ENCODE results near the gene THSD4. TPM values are rescaled to one million over a fixed set of nuclear protein-coding genes. Genes with fewer than 3 reads are reported as not detected.

THSD4 gene
- total RNA-seq, 1 experiment from 2014 or later: 19.5 TPM

DNA sequence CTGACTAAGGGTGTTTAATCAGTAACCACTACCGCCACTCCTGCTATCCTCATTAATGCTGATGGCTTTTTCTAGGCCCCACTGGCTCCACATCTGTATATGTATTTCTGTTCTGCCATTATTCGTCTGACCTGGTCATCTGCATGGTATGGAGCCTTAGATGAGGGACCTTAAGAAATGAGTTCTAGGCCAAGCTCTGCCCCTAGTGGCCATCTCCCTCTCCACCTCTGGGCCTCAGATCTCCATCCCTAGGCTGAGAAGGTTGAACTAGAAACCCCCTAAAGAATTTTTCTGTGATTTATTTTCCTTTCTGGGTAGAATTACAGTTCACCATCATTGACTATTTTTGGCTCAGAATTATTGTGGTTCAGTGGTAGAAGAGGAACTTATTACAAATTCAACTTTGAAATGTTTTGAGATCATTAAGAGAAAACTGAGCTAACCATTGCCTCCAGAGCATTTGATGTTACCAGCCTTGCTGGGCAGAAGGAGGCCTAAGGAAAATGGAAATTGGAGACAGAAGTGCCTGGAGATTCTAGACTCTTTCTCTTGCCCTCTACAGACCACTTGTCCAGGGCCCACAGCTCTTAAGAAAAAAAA lies 369.9 kb downstream of the THSD4 start:
- DNase-seq (ENCODE audit: low spot score): peak; percentile 48

- DNase-seq (ENCODE audit: low spot score): no peak
These were observed 374.3 kb downstream of the THSD4 start for GRCh38 chr15:71489570-71489969.

- no peak for DNase-seq (ENCODE audit: low spot score)
These were observed 378.3 kb downstream of the THSD4 start for GRCh38 chr15:71493526-71493925.

DNA sequence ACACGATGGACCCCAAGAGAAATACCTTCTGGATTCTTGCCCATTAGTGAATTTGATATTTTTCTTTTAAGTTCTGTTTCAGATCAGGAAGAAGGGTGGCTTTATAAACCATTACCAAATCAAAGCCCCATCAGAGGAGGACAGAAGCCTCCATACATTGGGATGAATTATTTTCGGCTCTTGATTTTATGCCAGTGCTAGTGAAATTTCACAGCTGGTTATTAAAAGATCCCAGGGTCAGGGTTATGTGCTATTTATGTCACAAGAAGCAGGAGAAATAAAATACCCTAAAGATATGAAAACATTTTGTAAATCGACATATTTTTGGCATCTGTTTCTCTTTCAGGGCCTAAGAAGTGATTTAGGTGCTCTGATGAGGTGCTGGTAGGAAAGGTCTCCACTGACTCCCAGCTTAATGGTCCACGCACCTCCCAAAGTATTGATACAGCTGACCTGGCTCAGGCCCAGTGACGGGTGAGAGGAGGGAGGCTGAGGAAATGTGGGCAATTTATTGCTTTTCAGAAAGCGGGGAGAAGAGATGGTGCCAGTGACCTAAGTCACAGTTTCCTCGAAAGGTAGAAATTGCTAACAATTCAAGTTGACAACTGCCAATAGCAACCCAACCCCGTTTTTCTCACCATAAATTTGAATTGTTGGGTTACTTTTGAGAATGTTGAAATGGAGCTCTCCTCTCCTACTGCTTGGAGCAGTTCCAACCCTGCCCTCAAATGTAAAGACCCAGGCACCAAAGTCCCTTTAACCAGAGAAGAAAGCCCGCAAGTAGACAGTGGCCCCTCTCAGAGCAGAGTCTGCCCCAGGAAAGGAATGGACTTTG lies 379.5 kb downstream of the THSD4 start:
- DNase-seq (ENCODE audit: low spot score): no peak

DNA sequence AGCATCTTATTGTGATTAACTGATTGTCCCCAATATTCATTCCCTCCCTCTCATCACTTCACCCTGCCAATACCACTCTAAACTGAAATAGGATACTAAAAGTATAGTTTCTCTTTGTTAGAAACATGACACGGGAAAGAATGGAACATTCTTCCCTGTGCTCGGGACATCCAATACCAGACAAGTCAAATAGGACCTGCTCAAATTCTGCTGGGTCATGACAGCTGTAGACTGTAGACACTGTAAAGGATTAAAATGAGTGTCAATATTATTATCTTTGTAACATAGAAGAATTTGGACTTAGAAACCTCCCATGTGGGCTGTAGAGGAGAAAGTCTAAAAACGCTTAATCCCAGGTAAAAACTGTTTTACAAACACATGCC lies 380.1 kb downstream of the THSD4 start:
- no peak for DNase-seq (ENCODE audit: low spot score)

- no peak for DNase-seq (ENCODE audit: low spot score)
These were observed 381.2 kb downstream of the THSD4 start for GRCh38 chr15:71496336-71496955.

DNA sequence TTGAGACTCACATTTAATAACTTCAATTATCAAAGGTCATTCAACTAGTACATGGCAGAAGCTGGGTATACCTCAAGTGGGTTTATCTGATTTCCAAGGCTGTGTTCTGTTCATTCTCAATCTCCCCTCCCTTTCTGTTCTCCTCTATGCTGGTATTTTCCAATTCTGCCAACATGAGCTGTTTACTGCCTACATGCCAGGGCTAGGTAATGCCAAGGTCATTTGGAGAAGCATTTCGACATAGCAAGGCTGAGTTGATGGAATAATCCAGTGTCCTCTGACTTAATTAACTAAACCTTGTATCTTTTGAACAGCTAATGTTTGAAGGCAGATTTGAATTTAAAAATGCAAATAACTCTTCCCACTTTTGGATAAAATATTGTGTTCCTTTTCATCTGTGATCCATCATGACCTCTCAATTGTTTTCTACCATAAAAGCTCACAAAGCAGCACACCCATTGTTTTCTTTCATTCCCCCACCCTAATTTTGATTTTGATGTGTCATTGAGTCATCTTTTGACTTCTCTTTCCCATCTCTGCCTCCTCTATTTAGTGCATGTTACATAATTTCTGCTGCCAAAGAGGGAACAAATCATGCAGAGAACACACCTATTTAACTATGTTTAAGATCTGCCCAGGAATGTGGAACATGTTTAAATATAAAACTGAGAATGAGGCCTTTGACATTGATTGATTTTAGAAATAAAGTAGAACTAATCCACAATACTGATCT lies 386.2 kb downstream of the THSD4 start:
- DNase-seq (ENCODE audit: low spot score): no peak

GRCh38 chr15:71502077-71502432 lies 386.8 kb downstream of the THSD4 start:
- no peak for DNase-seq (ENCODE audit: low spot score)

GRCh38 chr15:71505962-71506361 lies 390.7 kb downstream of the THSD4 start:
- no peak for DNase-seq (ENCODE audit: low spot score)

DNA sequence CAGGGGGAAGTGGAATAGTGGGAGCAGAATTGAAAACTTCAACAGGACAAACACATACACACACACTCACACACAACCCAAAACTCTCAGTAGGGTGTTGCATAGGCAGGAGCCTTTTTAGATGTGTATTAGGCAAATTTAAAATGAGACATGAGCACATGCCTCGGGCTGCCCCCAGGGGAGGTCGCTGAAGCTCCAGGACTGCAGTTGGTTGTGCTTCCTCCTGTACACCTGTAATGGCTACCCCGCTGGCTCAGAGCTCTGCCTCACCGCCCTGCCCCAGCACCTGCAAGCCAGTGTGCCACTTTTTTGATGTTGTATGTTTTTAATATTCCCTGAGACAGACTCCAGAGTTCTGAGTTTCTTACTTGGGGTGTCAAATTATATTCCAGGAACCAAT lies 391.7 kb downstream of the THSD4 start:
- no peak for DNase-seq (ENCODE audit: low spot score)

DNA sequence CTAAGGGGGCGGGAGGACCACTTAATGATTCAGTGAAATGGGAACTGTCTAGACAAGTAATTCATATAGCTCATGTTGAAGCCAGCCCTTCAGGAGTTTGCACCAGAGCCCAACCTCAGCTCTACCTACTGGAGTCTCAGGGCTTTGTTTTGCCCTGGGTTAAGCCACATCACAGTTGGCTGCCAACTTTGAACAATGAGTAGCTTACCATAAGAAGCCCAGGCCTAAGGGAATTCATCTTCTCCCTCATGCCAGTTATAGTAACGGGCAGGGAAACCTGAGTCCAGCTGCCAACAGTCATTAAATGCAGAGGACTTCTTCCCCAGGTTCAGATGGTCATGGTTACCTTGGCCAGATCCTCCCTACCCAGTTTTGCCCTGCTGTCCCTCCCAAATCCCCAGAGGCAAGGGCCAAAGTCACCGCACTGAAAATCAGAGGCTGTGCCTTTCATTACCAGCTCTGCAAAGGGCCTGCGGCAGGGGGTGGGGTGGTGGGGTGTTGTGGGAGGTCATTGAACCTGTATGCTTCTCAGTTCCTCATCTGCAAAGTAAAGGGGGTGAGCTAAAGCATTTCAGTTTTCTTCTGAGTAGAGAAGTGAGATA lies 392.9 kb downstream of the THSD4 start:
- DNase-seq (ENCODE audit: low spot score): no peak

- no peak for DNase-seq (ENCODE audit: low spot score)
These were observed 393.9 kb downstream of the THSD4 start for GRCh38 chr15:71509139-71509538.

DNA sequence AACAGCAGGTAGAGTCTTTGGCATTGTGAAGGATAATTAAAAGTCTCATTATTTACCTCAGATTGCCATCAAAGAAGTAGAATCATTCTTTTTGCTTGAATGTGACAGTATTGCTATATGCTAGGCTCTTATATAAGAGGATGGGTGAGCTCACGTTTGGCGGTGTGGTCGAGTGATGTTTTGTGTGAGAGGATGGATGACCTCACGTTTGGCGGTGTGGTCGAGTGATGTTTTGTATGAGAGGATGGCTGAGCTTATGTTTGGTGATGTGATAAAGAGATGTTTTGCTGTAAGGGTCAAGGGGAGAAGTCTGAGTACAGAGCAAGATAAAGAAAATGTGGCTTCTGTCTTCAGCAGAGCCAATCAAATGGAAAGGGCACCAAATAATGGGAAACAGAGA lies 395.5 kb downstream of the THSD4 start:
- DNase-seq (ENCODE audit: low spot score): no peak

DNA sequence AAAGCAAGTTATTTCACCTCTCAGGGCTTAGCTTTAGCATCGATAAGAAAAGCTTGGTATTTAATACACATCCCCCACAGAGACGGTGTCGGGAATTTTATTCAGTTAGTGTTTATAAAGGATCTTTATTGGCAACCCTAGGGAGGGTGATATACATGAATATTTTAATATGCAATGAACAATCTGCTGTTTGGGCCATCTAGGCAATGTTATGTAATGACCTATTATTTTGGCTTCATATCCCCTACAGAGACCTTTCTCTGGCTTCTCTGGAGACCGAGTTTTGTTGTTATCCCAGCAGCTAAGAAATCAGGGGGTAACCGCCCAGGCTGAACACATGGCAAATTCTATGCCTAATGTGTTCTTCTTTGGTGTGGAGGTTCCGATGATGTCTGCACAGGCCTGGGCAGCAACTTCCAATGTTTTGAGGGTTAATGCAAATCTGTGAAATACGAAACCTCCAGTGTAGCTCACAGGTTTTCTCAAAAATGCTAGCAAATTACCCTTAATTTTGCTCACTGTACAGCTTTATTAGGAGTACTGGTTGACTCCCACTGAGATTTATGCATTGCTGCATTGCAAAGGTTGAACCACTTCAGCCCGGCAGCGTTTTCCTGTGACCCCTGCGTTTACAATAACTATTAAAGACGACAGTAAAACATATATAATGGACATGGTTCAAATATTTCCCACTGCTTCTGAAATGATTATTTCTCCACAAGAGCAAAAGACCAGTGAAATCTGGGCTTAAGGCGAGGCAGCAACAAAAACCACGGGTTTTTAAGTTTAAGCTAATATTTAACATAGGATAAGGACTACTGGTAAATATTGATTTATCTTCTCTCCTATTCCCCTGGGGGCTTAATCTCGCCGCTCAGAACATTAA lies 396.8 kb downstream of the THSD4 start:
- no peak for DNase-seq (ENCODE audit: low spot score)

DNA sequence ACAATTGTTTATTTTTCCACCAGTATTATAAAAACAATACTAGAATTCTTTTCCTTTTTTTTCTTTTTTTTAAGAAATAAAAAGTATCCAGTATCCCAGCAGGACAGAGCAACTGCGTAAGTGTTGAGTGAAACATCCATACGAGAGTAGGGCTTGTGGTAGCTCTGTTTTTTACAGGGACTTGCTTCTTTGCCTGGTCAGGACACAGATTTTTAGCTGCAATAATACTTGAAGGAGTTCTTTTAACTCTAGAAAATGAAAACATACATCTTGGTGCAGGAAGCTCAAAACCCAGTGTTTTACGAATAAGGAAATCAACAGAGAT lies 397.4 kb downstream of the THSD4 start:
- DNase-seq (ENCODE audit: low spot score): no peak

DNA sequence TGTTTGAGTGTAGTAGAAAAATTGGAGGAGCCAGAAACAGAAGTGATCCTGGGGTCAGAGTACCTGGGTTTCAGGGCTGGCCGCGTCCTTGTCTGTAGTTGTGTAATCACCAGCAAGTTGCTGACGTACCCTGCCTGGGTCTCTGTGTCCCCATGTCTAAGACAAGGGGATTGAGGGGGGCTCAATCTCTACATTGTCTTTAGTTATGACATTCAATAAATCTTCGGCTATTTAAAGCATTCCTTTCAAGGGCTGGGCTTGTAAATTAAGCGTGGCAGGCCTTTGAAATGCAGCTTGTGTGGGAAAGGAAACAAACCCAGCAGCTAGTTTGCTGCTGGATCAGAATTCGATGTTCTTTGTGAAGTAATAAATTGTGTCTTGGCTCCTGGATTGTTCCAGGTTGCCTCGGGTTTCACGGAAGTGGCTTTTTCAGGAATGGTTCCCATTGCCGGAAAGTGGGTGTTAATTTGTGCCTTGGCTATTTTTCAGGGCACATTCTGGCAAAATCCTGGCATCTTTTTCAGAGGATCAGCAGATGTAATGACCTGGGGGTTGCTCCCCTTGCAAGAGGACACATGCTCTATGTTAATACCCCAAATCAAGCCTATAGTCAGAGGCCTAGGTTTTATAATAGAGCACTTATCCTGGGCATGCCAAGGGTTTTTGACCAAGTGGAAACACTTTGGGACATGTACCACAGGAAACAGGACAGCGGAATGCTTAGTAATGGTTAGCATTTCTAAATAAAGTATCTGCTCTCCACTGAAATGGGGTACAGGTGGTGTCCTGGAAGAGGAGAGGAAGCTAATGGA lies 400.3 kb downstream of the THSD4 start:
- DNase-seq (ENCODE audit: low spot score): peak; percentile 38

DNA sequence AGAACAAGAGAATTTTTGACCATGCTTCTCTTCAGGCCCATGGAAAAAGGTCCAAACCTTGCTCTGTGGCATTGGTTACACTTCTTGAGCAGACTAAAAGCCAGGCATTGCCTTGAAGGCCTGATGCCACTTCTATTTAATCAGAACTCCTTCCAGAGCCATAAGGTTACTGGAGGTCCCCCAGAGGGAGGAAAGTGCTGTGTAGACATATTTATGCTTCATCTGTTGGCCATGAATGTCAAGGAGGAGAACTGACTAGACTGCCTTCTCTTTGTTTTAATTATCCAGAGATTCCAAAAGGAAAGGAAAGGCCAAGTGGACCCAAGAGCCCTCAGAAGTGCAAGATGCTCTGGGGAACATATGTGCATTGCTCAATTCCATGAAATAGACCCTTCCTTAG lies 402.5 kb downstream of the THSD4 start:
- no peak for DNase-seq (ENCODE audit: low spot score)

DNA sequence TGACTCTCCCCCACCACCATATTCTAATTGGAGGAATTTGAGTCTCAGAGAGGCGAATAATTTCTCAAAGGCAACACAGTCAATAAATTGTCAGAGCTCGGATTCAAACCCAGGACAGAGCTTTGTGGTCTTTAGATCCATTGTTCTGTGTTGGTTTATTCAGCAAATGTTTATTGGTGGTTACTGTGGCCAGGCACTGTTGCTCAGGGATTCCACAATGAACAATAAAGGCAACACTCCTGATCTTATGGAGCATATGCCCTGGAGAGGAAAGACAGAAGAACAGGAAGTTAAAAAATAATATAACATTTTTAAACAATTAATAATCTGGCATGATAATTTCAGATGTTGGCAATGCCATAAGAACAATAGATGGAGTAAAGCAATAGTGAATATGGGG lies 403.4 kb downstream of the THSD4 start:
- no peak for DNase-seq (ENCODE audit: low spot score)

DNA sequence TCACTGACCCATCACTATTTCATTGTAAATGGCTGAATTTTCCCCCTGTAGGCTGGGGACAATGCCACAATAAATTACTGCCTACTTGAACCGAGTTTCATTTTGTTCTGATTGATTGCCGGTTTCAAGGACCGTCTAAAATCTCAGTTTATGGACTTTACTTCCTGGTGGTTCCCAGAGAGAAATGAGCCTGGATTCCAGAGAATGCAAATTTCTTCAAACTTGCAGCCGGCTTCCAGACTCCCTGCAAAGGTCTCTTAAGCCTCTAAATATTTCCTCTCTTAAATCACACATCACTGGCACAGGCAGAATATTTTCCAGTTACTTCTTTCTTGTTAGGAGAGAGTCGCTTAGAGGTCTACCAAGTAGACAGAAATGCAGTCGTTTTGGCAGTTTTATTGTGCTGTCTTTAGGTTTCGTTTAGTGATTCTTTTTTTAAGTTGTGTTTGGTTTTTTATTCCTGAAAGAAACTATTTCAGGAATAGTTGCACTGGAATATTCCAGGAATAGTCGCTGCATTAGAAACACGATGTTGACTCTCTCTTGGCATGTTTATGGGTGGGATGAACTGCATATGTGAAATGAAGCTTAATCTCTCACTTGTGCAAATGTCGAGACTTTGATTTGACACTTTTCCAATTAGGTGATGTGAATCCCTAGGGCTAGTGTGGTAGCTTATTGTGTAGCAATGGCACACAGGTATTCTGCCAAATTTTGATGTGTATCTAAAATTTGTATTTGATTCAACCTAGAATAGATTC lies 411.0 kb downstream of the THSD4 start:
- no peak for DNase-seq (ENCODE audit: low spot score)
